Activated naive CD8-positive, alpha-beta T cell treated with anti-CD3 and anti-CD28 coated beads, Interleukin-2, amount 50 U/mL, for 24 hours (primary cell): ENCODE data around the gene SPAM1.
"Not testable (repeated sequence)": the region's sequence is repeated elsewhere in the genome, so short reads cannot be mapped to it uniquely, and the experiment has no call there.

Experiments used
- ATAC-seq: fragments of 150-1000 bp; cut with Tn5 transposase; one replicate; pipeline ENCODE4 v1.10.0; 2021
- DNase-seq: peaks from one replicate; pipeline ENCODE4 v3.0.0; 2021
- H3K27ac Mint-ChIP-seq: one replicate; pipeline ENCODE4 v1.8.0; 2021; ENCODE audit warnings: mild to moderate bottlenecking, mixed read lengths
- H3K27me3 Mint-ChIP-seq: one replicate; pipeline ENCODE4 v1.8.0; 2021; ENCODE audit warnings: mixed read lengths
- H3K36me3 Mint-ChIP-seq: one replicate; pipeline ENCODE4 v1.8.0; 2021; ENCODE audit warnings: low read depth, mixed read lengths
- H3K4me1 Mint-ChIP-seq: one replicate; pipeline ENCODE4 v1.8.0; 2021; ENCODE audit warnings: mixed read lengths
- H3K4me3 Mint-ChIP-seq: one replicate; pipeline ENCODE4 v1.8.0; 2021; ENCODE audit warnings: mild to moderate bottlenecking, moderate library complexity, mixed read lengths
- H3K9me3 Mint-ChIP-seq: one replicate; pipeline ENCODE4 v1.8.0; 2021; ENCODE audit warnings: mixed read lengths

SPAM1 gene

GRCh38 chr7:123924941-123925340, at the start of gene SPAM1:
TSS of gene SPAM1 (plus strand) at chr7:123925241. CDS start at chr7:123953571, 28,330 bp downstream.
- no peaks in the 10 kb centered on the region for H3K27me3 Mint-ChIP-seq
- no peaks in the 10 kb centered on the region for H3K4me1 Mint-ChIP-seq
- no peak for DNase-seq
- ATAC-seq = no peak
- H3K4me3 Mint-ChIP-seq = no peak within 1 kb of the TSS
- H3K9me3 Mint-ChIP-seq = no peaks in the 10 kb centered on the region
- H3K27ac Mint-ChIP-seq = no peak within 1 kb of the TSS
- no peaks in the 10 kb centered on the region for H3K36me3 Mint-ChIP-seq

GRCh38 chr7:123876557-123877256, 48.3 kb upstream of the SPAM1 start:
- Mint-ChIP-seq H3K4me3 (no peak overlapping the region), H3K4me1 (no peaks in the 10 kb centered on the region), H3K36me3 (no peaks in the 10 kb centered on the region), H3K9me3 (no peaks in the 10 kb centered on the region), H3K27ac (no peak overlapping the region), H3K27me3 (peaks cover 6% of the 10 kb centered on the region)
- ATAC-seq = no peak
- DNase-seq = no peak

GRCh38 chr7:123879628-123880027, 45.4 kb upstream of the SPAM1 start:
- Mint-ChIP-seq H3K4me3 (no peak overlapping the region), H3K27ac (no peak overlapping the region), H3K4me1 (no peaks in the 10 kb centered on the region), H3K27me3 (peaks cover 9% of the 10 kb centered on the region), H3K9me3 (no peaks in the 10 kb centered on the region), H3K36me3 (no peaks in the 10 kb centered on the region)
- no peak for DNase-seq
- ATAC-seq = no peak

- no peak overlapping the region for H3K4me3 Mint-ChIP-seq
- no peaks in the 10 kb centered on the region for H3K4me1 Mint-ChIP-seq
- no peaks in the 10 kb centered on the region for H3K9me3 Mint-ChIP-seq
- DNase-seq (no peak), ATAC-seq (no peak)
- H3K27ac Mint-ChIP-seq = no peak overlapping the region
- no peaks in the 10 kb centered on the region for H3K36me3 Mint-ChIP-seq
- peaks cover 7% of the 10 kb centered on the region for H3K27me3 Mint-ChIP-seq
These were observed 43.7 kb upstream of the SPAM1 start for GRCh38 chr7:123881300-123881699.

GRCh38 chr7:123883154-123883553, 41.9 kb upstream of the SPAM1 start:
- H3K36me3 Mint-ChIP-seq = no peaks in the 10 kb centered on the region
- H3K9me3 Mint-ChIP-seq = no peaks in the 10 kb centered on the region
- H3K27me3 Mint-ChIP-seq = peaks cover 7% of the 10 kb centered on the region
- H3K27ac Mint-ChIP-seq = no peak overlapping the region
- DNase-seq (no peak), ATAC-seq (no peak)
- no peaks in the 10 kb centered on the region for H3K4me1 Mint-ChIP-seq
- no peak overlapping the region for H3K4me3 Mint-ChIP-seq

- ATAC-seq (no peak), DNase-seq (no peak)
- Mint-ChIP-seq H3K27ac (no peak overlapping the region), H3K4me3 (no peak overlapping the region), H3K9me3 (no peaks in the 10 kb centered on the region), H3K36me3 (no peaks in the 10 kb centered on the region), H3K4me1 (no peaks in the 10 kb centered on the region), H3K27me3 (peaks cover 3% of the 10 kb centered on the region)
These were observed 36.8 kb upstream of the SPAM1 start for GRCh38 chr7:123888192-123888591.

- not testable (repeated sequence) for H3K4me1 Mint-ChIP-seq, H3K27me3 Mint-ChIP-seq, H3K4me3 Mint-ChIP-seq, ATAC-seq, DNase-seq, H3K27ac Mint-ChIP-seq, H3K9me3 Mint-ChIP-seq, H3K36me3 Mint-ChIP-seq
These were observed 30.3 kb upstream of the SPAM1 start for GRCh38 chr7:123894753-123895152.

GRCh38 chr7:123901101-123901500, 23.9 kb upstream of the SPAM1 start:
- H3K4me1 Mint-ChIP-seq = no peaks in the 10 kb centered on the region
- no peak for ATAC-seq
- no peak overlapping the region for H3K27ac Mint-ChIP-seq
- DNase-seq = no peak
- no peak overlapping the region for H3K4me3 Mint-ChIP-seq
- H3K36me3 Mint-ChIP-seq = no peaks in the 10 kb centered on the region
- H3K27me3 Mint-ChIP-seq = no peaks in the 10 kb centered on the region
- H3K9me3 Mint-ChIP-seq = no peaks in the 10 kb centered on the region

- Mint-ChIP-seq H3K4me1 (no peaks in the 10 kb centered on the region), H3K9me3 (no peaks in the 10 kb centered on the region), H3K27ac (no peak overlapping the region), H3K27me3 (no peaks in the 10 kb centered on the region), H3K36me3 (no peaks in the 10 kb centered on the region), H3K4me3 (no peak overlapping the region)
- DNase-seq (no peak), ATAC-seq (no peak)
These were observed 19.3 kb upstream of the SPAM1 start for GRCh38 chr7:123905714-123906113.

- ATAC-seq (no peak), DNase-seq (no peak)
- no peak overlapping the region for H3K4me3 Mint-ChIP-seq
- H3K36me3 Mint-ChIP-seq = no peaks in the 10 kb centered on the region
- H3K9me3 Mint-ChIP-seq = no peaks in the 10 kb centered on the region
- no peak overlapping the region for H3K27ac Mint-ChIP-seq
- H3K4me1 Mint-ChIP-seq = no peaks in the 10 kb centered on the region
- H3K27me3 Mint-ChIP-seq = peaks cover 5% of the 10 kb centered on the region
These were observed 8.8 kb upstream of the SPAM1 start for GRCh38 chr7:123916240-123916724.

- H3K36me3 Mint-ChIP-seq = no peaks in the 10 kb centered on the region
- peaks cover 5% of the 10 kb centered on the region for H3K27me3 Mint-ChIP-seq
- no peaks in the 10 kb centered on the region for H3K4me1 Mint-ChIP-seq
- no peaks in the 10 kb centered on the region for H3K9me3 Mint-ChIP-seq
- DNase-seq (no peak), ATAC-seq (no peak)
- no peak overlapping the region for H3K27ac Mint-ChIP-seq
- H3K4me3 Mint-ChIP-seq = no peak overlapping the region
These were observed 7.2 kb upstream of the SPAM1 start for GRCh38 chr7:123917878-123918277.

- Mint-ChIP-seq H3K27ac (no peak overlapping the region), H3K4me3 (no peak overlapping the region), H3K9me3 (no peaks in the 10 kb centered on the region), H3K36me3 (no peaks in the 10 kb centered on the region), H3K27me3 (peaks cover 5% of the 10 kb centered on the region), H3K4me1 (no peaks in the 10 kb centered on the region)
- DNase-seq = no peak
- no peak for ATAC-seq
These were observed 6.7 kb upstream of the SPAM1 start for GRCh38 chr7:123918309-123918708.

GRCh38 chr7:123923599-123923998, 1.4 kb upstream of the SPAM1 start:
- Mint-ChIP-seq H3K4me3 (no peak overlapping the region), H3K27me3 (peaks cover under 1% of the 10 kb centered on the region), H3K27ac (no peak overlapping the region), H3K36me3 (no peaks in the 10 kb centered on the region), H3K4me1 (no peaks in the 10 kb centered on the region), H3K9me3 (no peaks in the 10 kb centered on the region)
- DNase-seq (no peak), ATAC-seq (no peak)

GRCh38 chr7:123929107-123929506, 4.1 kb downstream of the SPAM1 start:
- no peaks in the 10 kb centered on the region for H3K4me1 Mint-ChIP-seq
- ATAC-seq = no peak
- H3K9me3 Mint-ChIP-seq = no peaks in the 10 kb centered on the region
- no peak overlapping the region for H3K4me3 Mint-ChIP-seq
- no peaks in the 10 kb centered on the region for H3K27me3 Mint-ChIP-seq
- DNase-seq = no peak
- no peaks in the 10 kb centered on the region for H3K36me3 Mint-ChIP-seq
- H3K27ac Mint-ChIP-seq = no peak overlapping the region

GRCh38 chr7:123929655-123930054, 4.6 kb downstream of the SPAM1 start:
- DNase-seq = no peak
- Mint-ChIP-seq H3K27me3 (no peaks in the 10 kb centered on the region), H3K4me3 (no peak overlapping the region), H3K9me3 (no peaks in the 10 kb centered on the region), H3K4me1 (no peaks in the 10 kb centered on the region), H3K27ac (no peak overlapping the region), H3K36me3 (no peaks in the 10 kb centered on the region)
- no peak for ATAC-seq
